H1 (cell line): ENCODE results near the gene ARID4A. TPM values are rescaled to one million over a fixed set of nuclear protein-coding genes. Genes with fewer than 3 reads are reported as not detected.

ENCODE experiments used
- CHD7 ChIP-seq: fragments of 300-600 bp; sonication (generic); IDR thresholded peaks from 2 replicates; pipeline ENCODE4 v1.7.1; 2012; ENCODE audit warnings: low read length, moderate library complexity, mild to moderate bottlenecking, inconsistent platforms; ENCODE audit not compliant: insufficient replicate concordance
- polyA plus RNA-seq, 7 experiments: library from polyadenylated mRNA; depleted of rRNA in 3 of 7; stranded (reverse) in 5 of 7; unstranded in 2 of 7; fragments of >200 nt in 5 of 7; fragments of 200-250 nt in 2 of 7; gene quantifications; 1 replicate in 5 of 7; 2 replicates in 1 of 7; 4 replicates in 1 of 7; pipeline versions ENCODE4 v1.2.1 to v1.2.3, GENCODE V29; 2011 to 2013; ENCODE audit warnings: missing spikeins in 2 of 7, mixed read lengths in 2 of 7
- total RNA-seq: library from RNA; stranded (reverse); fragmentation: NEBNext Ultra II Directional; extraction: Animal tissue kit (Norgen Biotek cat#: 25700); gene quantifications from 2 replicates; pipeline ENCODE4 v1.2.1, GENCODE V29; 2021

Gene ARID4A
- total and polyA plus RNA-seq, 2 of the 8 experiments (the other 6 are each of a cell fraction or from before 2014, with no cell fraction given), result 2.1 to 14.6 TPM

- no peak for TF ChIP-seq CHD7
These were observed 55.4 kb downstream of the ARID4A start (continued) for GRCh38 chr14:58353516-58354299.
